Stimulated activated naive B cell treated with anti-CD40 and anti-IgM and Interleukin-4, amounts not matched to agents 10 μg/mL and 1 μg/mL and 100 μg/mL, for 72 hours (primary cell): ENCODE data around the gene PRKAA1.

Source experiments
- ATAC-seq, 2 donors: fragments of 150-1000 bp; cut with Tn5 transposase; replicated peaks; 2 replicates each; pipeline ENCODE4 v1.10.0; 2021; ENCODE audit warnings: moderate library complexity in 1 of 2
- DNase-seq: peaks from one replicate; pipeline ENCODE4 v3.0.0; 2021
- H3K27ac Mint-ChIP-seq: one replicate; pipeline ENCODE4 v1.8.0; 2022; ENCODE audit warnings: mild to moderate bottlenecking, mixed read lengths
- H3K27me3 Mint-ChIP-seq, 2 donors: one replicate each; pipeline ENCODE4 v1.8.0; 2022; ENCODE audit warnings: mixed read lengths in 2 of 2
- H3K36me3 Mint-ChIP-seq, 2 donors: one replicate each; pipeline ENCODE4 v1.8.0; 2022; ENCODE audit warnings: mixed read lengths in 2 of 2, mild to moderate bottlenecking in 1 of 2
- H3K4me1 Mint-ChIP-seq, 2 donors: one replicate each; pipeline ENCODE4 v1.8.0; 2022; ENCODE audit warnings: mixed read lengths in 2 of 2, mild to moderate bottlenecking in 1 of 2
- H3K4me3 Mint-ChIP-seq, 2 donors: one replicate each; pipeline ENCODE4 v1.8.0; 2022; ENCODE audit warnings: mild to moderate bottlenecking in 2 of 2, mixed read lengths in 2 of 2, moderate library complexity in 1 of 2
- H3K9me3 Mint-ChIP-seq, 2 donors: one replicate each; pipeline ENCODE4 v1.8.0; 2022; ENCODE audit warnings: mixed read lengths in 2 of 2, mild to moderate bottlenecking in 1 of 2

PRKAA1 gene

GRCh38 chr5:40780199-40780598, 18.0 kb downstream of the PRKAA1 start:
- Mint-ChIP-seq H3K27me3 (no peaks in the 10 kb centered on the region), H3K36me3 (peaks cover 9 to 15% of the 10 kb centered on the region in 2 donors), H3K27ac (no peak overlapping the region), H3K4me1 (peaks cover 20 to 48% of the 10 kb centered on the region in 2 donors), H3K4me3 (no peak overlapping the region), H3K9me3 (no peaks in the 10 kb centered on the region)
- DNase-seq = no peak
- ATAC-seq = no peak

- peaks cover 20 to 48% of the 10 kb centered on the region in 2 donors for H3K4me1 Mint-ChIP-seq
- peaks cover 9 to 15% of the 10 kb centered on the region in 2 donors for H3K36me3 Mint-ChIP-seq
- no peaks in the 10 kb centered on the region for H3K9me3 Mint-ChIP-seq
- no peaks in the 10 kb centered on the region for H3K27me3 Mint-ChIP-seq
- no peak overlapping the region for H3K4me3 Mint-ChIP-seq
- H3K27ac Mint-ChIP-seq = no peak overlapping the region
- ATAC-seq (no peak), DNase-seq (no peak)
Observed at GRCh38 chr5:40779561-40779960, 18.6 kb downstream of the PRKAA1 start.

GRCh38 chr5:40778133-40778532, 20.0 kb downstream of the PRKAA1 start:
- DNase-seq = no peak
- no peak for ATAC-seq
- no peaks in the 10 kb centered on the region for H3K27me3 Mint-ChIP-seq
- peaks cover 16 to 39% of the 10 kb centered on the region in 2 donors for H3K4me1 Mint-ChIP-seq
- no peak overlapping the region for H3K27ac Mint-ChIP-seq
- no peak overlapping the region for H3K4me3 Mint-ChIP-seq
- H3K36me3 Mint-ChIP-seq = peaks cover 12 to 25% of the 10 kb centered on the region in 2 donors
- H3K9me3 Mint-ChIP-seq = no peaks in the 10 kb centered on the region

- peak overlapping the region; percentile 65 for H3K27ac Mint-ChIP-seq
- peaks cover 16 to 29% of the 10 kb centered on the region in 2 donors for H3K4me1 Mint-ChIP-seq
- no peaks in the 10 kb centered on the region for H3K27me3 Mint-ChIP-seq
- ATAC-seq (no peak), DNase-seq (no peak)
- no peak overlapping the region for H3K4me3 Mint-ChIP-seq
- no peaks in the 10 kb centered on the region for H3K9me3 Mint-ChIP-seq
- H3K36me3 Mint-ChIP-seq = peaks cover 12 to 30% of the 10 kb centered on the region in 2 donors
Observed at GRCh38 chr5:40776658-40776977, 21.6 kb downstream of the PRKAA1 start.

GRCh38 chr5:40775846-40776657, 22.1 kb downstream of the PRKAA1 start:
- peak overlapping the region; percentile 60 for H3K27ac Mint-ChIP-seq
- peak; percentile 91 to 93 for ATAC-seq
- no peak for DNase-seq

GRCh38 chr5:40775085-40775845, 22.9 kb downstream of the PRKAA1 start:
- Mint-ChIP-seq H3K27me3 (no peaks in the 10 kb centered on the region), H3K4me3 (no peak overlapping the region), H3K27ac (no peak overlapping the region), H3K4me1 (peaks cover 15 to 18% of the 10 kb centered on the region in 2 donors), H3K9me3 (no peaks in the 10 kb centered on the region), H3K36me3 (peaks cover 13 to 34% of the 10 kb centered on the region in 2 donors)
- DNase-seq (no peak), ATAC-seq (no peak)

More at GRCh38 chr5:40775846-40776657, 22.1 kb downstream of the PRKAA1 start:
- peak overlapping the region; percentile 0 to 51 for H3K4me3 Mint-ChIP-seq
- no peaks in the 10 kb centered on the region for H3K9me3 Mint-ChIP-seq
- peaks cover 16 to 25% of the 10 kb centered on the region in 2 donors for H3K4me1 Mint-ChIP-seq
- H3K36me3 Mint-ChIP-seq = peaks cover 12 to 31% of the 10 kb centered on the region in 2 donors
- H3K27me3 Mint-ChIP-seq = no peaks in the 10 kb centered on the region

- no peak for ATAC-seq
- H3K9me3 Mint-ChIP-seq = no peaks in the 10 kb centered on the region
- H3K36me3 Mint-ChIP-seq = peaks cover 13 to 34% of the 10 kb centered on the region in 2 donors
- no peak for DNase-seq
- no peak overlapping the region for H3K27ac Mint-ChIP-seq
- H3K4me1 Mint-ChIP-seq = peaks cover 14 to 18% of the 10 kb centered on the region in 2 donors
- no peaks in the 10 kb centered on the region for H3K27me3 Mint-ChIP-seq
- H3K4me3 Mint-ChIP-seq = no peak overlapping the region
Observed at GRCh38 chr5:40774623-40775022, 23.6 kb downstream of the PRKAA1 start.

GRCh38 chr5:40770764-40771163, 27.4 kb downstream of the PRKAA1 start:
- peaks cover 14 to 34% of the 10 kb centered on the region in 2 donors for H3K36me3 Mint-ChIP-seq
- H3K4me3 Mint-ChIP-seq = no peak overlapping the region
- ATAC-seq = no peak
- H3K4me1 Mint-ChIP-seq = peaks cover 3 to 4% of the 10 kb centered on the region in 2 donors
- H3K27me3 Mint-ChIP-seq = no peaks in the 10 kb centered on the region
- no peak overlapping the region for H3K27ac Mint-ChIP-seq
- DNase-seq = no peak
- no peaks in the 10 kb centered on the region for H3K9me3 Mint-ChIP-seq

GRCh38 chr5:40762705-40763104, 35.5 kb downstream of the PRKAA1 start:
- DNase-seq (no peak), ATAC-seq (no peak)
- Mint-ChIP-seq H3K27ac (no peak overlapping the region), H3K9me3 (no peaks in the 10 kb centered on the region), H3K36me3 (peaks cover 20 to 27% of the 10 kb centered on the region in 2 donors), H3K4me1 (no peaks in the 10 kb centered on the region), H3K27me3 (no peaks in the 10 kb centered on the region), H3K4me3 (no peak overlapping the region)

- H3K9me3 Mint-ChIP-seq = no peaks in the 10 kb centered on the region
- peaks cover 10 to 22% of the 10 kb centered on the region in 2 donors for H3K36me3 Mint-ChIP-seq
- no peak overlapping the region for H3K27ac Mint-ChIP-seq
- ATAC-seq (no peak), DNase-seq (no peak)
- H3K4me3 Mint-ChIP-seq = no peak overlapping the region
- peaks cover 7 to 8% of the 10 kb centered on the region in 2 donors for H3K4me1 Mint-ChIP-seq
- H3K27me3 Mint-ChIP-seq = no peaks in the 10 kb centered on the region
Observed at GRCh38 chr5:40757400-40757799, 40.8 kb downstream of the PRKAA1 start.

GRCh38 chr5:40755407-40756365, 42.5 kb downstream of the PRKAA1 start, which contains the start of gene TTC33:
TSS of gene TTC33 (minus strand) at chr5:40755961. CDS start at chr5:40747018, 8,943 bp downstream.
- no peaks in the 10 kb centered on the region for H3K27me3 Mint-ChIP-seq
- no peaks in the 10 kb centered on the region for H3K9me3 Mint-ChIP-seq
- peak; percentile 92 for DNase-seq
- peaks cover 11 to 16% of the 10 kb centered on the region in 2 donors for H3K4me1 Mint-ChIP-seq
- no peak within 1 kb of the TSS for H3K4me3 Mint-ChIP-seq
- H3K27ac Mint-ChIP-seq = no peak within 1 kb of the TSS
- peaks cover 6 to 19% of the 10 kb centered on the region in 2 donors for H3K36me3 Mint-ChIP-seq
- peak; percentile 92 to 94 for ATAC-seq

GRCh38 chr5:40755093-40755406, 43.1 kb downstream of the PRKAA1 start:
- no peak overlapping the region for H3K27ac Mint-ChIP-seq
- H3K9me3 Mint-ChIP-seq = no peaks in the 10 kb centered on the region
- no peaks in the 10 kb centered on the region for H3K27me3 Mint-ChIP-seq
- ATAC-seq (peak; percentile 79 to 81), DNase-seq (peak; percentile 57)
- peaks cover 12 to 25% of the 10 kb centered on the region in 2 donors for H3K36me3 Mint-ChIP-seq
- peaks cover 11 to 23% of the 10 kb centered on the region in 2 donors for H3K4me1 Mint-ChIP-seq
- H3K4me3 Mint-ChIP-seq = no peak overlapping the region

- peak; percentile 1 to 2 for ATAC-seq
Observed at GRCh38 chr5:40754381-40755092, 43.6 kb downstream of the PRKAA1 start.

More at GRCh38 chr5:40754381-40755092, 43.6 kb downstream of the PRKAA1 start:
- DNase-seq = no peak
- no peak overlapping the region for H3K27ac Mint-ChIP-seq
- no peaks in the 10 kb centered on the region for H3K9me3 Mint-ChIP-seq
- H3K4me3 Mint-ChIP-seq = no peak overlapping the region
- H3K27me3 Mint-ChIP-seq = no peaks in the 10 kb centered on the region
- H3K36me3 Mint-ChIP-seq = peaks cover 12 to 25% of the 10 kb centered on the region in 2 donors
- peaks cover 11 to 23% of the 10 kb centered on the region in 2 donors for H3K4me1 Mint-ChIP-seq
